ENCODE data around the gene RBFOX1. TPM values are rescaled to one million over a fixed set of nuclear protein-coding genes. Genes with fewer than 3 reads are reported as not detected.

RBFOX1 gene
- total RNA-seq, 6 donors from 2014 or later = not detected

DNA sequence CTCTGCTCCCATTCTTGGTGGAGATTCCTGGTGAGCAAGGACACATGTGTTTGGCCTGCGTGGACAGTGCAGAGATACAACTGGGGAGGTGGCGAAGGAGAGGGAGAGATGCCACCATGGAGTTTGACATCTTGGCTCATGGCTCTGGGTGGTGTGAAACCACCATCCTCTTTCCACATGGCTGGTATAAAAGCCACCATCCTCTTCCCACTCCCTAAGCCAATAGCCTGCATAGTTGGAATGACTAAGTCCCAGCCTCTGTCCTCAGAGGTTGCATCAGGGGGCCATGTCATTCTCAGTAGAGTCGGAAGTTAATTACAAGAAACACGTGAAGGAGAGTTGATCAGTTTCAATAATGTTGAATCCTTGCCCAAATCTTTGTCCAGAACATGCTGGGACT lies 10.0 kb downstream of the RBFOX1 start:
- ATAC-seq (ENCODE audit: low FRiP score in 2 of 2) (no peak), DNase-seq (no peak)
- Histone ChIP-seq H3K27me3 (no peaks in the 10 kb centered on the region), H3K4me1 (no peaks in the 10 kb centered on the region), H3K27ac (no peak overlapping the region), H3K9me3 (no peaks in the 10 kb centered on the region), H3K36me3 (no peaks in the 10 kb centered on the region), H3K4me3 (no peak overlapping the region)
- TF ChIP-seq, protein P1, sequence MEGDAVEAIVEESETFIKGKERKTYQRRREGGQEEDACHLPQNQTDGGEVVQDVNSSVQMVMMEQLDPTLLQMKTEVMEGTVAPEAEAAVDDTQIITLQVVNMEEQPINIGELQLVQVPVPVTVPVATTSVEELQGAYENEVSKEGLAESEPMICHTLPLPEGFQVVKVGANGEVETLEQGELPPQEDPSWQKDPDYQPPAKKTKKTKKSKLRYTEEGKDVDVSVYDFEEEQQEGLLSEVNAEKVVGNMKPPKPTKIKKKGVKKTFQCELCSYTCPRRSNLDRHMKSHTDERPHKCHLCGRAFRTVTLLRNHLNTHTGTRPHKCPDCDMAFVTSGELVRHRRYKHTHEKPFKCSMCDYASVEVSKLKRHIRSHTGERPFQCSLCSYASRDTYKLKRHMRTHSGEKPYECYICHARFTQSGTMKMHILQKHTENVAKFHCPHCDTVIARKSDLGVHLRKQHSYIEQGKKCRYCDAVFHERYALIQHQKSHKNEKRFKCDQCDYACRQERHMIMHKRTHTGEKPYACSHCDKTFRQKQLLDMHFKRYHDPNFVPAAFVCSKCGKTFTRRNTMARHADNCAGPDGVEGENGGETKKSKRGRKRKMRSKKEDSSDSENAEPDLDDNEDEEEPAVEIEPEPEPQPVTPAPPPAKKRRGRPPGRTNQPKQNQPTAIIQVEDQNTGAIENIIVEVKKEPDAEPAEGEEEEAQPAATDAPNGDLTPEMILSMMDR (IDR thresholded peaks at IDR 0.05) = no peak
- TF ChIP-seq POLR2A (IDR thresholded peaks at IDR 0.05) (no peak), EP300 (IDR thresholded peaks at IDR 0.05) (no peak), POLR2AphosphoS5 (IDR thresholded peaks at IDR 0.05) (no peak)
- 86 to 89% methylated on average over 4 of the region's 4 CpGs for WGBS, 2 donors

DNA sequence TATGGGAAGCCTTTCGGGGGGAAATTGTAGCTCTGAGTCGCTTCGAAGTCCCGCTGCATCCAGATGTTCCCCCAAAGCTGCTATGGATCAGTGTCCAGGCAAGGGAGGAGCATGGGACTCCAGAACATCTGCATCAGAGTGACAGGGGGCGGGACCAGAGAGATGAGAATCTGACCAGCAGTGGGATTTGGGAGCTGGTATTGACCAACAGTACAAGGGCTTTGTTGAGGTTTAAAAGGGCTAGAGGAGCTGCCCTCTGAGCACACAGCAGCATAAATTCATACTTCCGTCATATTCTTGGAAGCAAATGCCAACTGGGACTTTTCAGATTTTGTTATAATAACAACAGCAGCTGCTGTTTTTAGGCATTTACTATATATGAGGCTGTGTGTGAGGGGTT lies 10.6 kb downstream of the RBFOX1 start:
- Histone ChIP-seq H3K27ac (no peak overlapping the region), H3K27me3 (no peaks in the 10 kb centered on the region), H3K4me3 (no peak overlapping the region), H3K9me3 (no peaks in the 10 kb centered on the region), H3K36me3 (no peaks in the 10 kb centered on the region), H3K4me1 (no peaks in the 10 kb centered on the region)
- TF ChIP-seq EP300 (IDR thresholded peaks at IDR 0.05) (no peak), POLR2AphosphoS5 (IDR thresholded peaks at IDR 0.05) (no peak), POLR2A (IDR thresholded peaks at IDR 0.05) (no peak)
- TF ChIP-seq, protein P1 (IDR thresholded peaks at IDR 0.05) = no peak
- DNase-seq (no peak), ATAC-seq (ENCODE audit: low FRiP score in 2 of 2) (no peak)
- WGBS, 2 donors = 77 to 82% methylated on average over 6 of the region's 6 CpGs

DNA sequence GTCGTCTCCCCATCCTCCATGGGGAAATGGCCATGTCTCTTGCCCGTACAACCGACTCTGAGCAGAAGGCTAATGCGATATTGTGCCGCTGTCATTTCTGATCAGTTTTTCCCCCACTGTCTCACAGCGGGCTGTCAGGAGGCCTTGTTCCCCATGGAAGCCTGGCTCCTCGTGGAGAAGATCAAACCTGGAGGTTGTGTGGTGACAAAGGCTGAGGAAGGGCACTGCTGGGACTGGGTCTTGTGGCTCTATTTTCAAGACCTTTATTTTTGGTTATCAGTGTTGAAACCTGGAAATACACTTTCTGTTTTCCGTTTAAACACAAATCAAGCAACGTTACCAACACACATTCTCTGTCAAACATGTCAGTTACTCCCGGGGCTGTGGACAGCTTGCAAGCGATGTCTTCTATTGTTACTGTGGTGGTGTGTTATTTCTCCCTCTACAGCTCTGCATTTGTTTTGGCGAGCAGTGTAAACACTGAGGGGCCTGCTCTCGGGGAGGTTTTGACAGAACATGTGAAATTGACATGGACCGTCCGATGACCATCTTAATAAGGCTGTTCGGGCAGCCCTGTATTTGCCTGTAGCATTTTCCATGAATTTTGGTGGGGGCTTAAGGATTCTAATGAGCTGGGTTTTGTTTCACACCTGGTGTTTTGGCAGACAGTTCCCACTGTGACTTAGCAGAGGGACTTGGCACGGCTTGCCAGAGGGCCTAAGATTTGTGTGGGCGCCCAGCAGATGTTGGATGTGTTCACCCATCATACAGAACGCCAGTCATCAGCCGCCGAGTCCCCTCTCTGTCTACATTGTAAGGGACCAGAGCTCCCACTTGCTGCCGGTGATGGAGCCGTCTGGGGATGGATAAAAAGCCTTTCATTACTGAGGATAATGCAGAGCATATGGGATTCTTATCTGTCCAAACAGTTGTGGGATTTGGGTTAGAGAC lies 12.5 kb downstream of the RBFOX1 start:
- no peak for TF ChIP-seq EP300 (IDR thresholded peaks at IDR 0.05)
- TF ChIP-seq, protein P1 (IDR thresholded peaks at IDR 0.05) = no peak
- TF ChIP-seq POLR2A (IDR thresholded peaks at IDR 0.05) = no peak
- TF ChIP-seq POLR2AphosphoS5 (IDR thresholded peaks at IDR 0.05) = no peak
- ATAC-seq (ENCODE audit: low FRiP score in 2 of 2) (no peak), DNase-seq (no peak)
- no peaks in the 10 kb centered on the region for H3K27me3 ChIP-seq
- H3K36me3 ChIP-seq = no peaks in the 10 kb centered on the region
- no peak overlapping the region for H3K4me3 ChIP-seq
- 48 to 54% methylated on average over 22 to 23 of the region's 23 CpGs for WGBS, 2 donors
- H3K4me1 ChIP-seq = no peaks in the 10 kb centered on the region
- H3K27ac ChIP-seq = no peak overlapping the region
- no peaks in the 10 kb centered on the region for H3K9me3 ChIP-seq

DNA sequence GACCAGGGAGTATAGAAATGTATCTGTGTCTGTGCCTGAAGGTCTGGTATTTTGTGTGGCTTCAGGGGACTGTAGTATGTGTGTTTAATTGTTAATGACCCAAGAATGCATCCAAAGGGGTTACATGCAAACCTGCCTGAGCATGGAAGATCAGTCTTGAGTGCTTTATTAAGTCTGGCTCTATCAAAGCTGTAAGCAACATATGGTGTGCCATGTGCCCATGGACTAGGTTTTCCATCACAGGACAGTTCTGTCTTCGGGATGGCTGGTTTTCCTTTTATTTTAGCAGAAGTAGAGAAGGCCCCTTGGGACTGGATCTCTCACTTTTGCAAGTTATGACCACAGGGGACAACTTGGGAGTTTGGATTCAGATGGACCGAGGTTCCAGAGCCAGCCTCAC lies 18.2 kb downstream of the RBFOX1 start:
- WGBS, 2 donors = 68 to 74% methylated on average over 2 of the region's 2 CpGs

More for the DNA sequence above, 18.2 kb downstream of the RBFOX1 start:
- Histone ChIP-seq H3K27me3 (no peaks in the 10 kb centered on the region), H3K4me3 (no peak overlapping the region), H3K36me3 (no peaks in the 10 kb centered on the region), H3K27ac (no peak overlapping the region), H3K4me1 (no peaks in the 10 kb centered on the region), H3K9me3 (no peaks in the 10 kb centered on the region)
- TF ChIP-seq POLR2AphosphoS5 (IDR thresholded peaks at IDR 0.05) (no peak), POLR2A (IDR thresholded peaks at IDR 0.05) (no peak), EP300 (IDR thresholded peaks at IDR 0.05) (no peak)
- TF ChIP-seq, protein P1 (IDR thresholded peaks at IDR 0.05) = no peak
- no peak for ATAC-seq (ENCODE audit: low FRiP score in 2 of 2)
- no peak for DNase-seq
